H1 (cell line): ENCODE data around the gene AP2A1. TPM values are rescaled to one million over a fixed set of nuclear protein-coding genes. Genes with fewer than 3 reads are reported as not detected.

Experiments used
- CTCF ChIA-PET: fragments of 300-600 bp; sonication (Branson Sonifier 250); formaldehyde crosslinking; loops from one replicate; lab custom pipeline; 2021; ENCODE audit not compliant: partially characterized antibody; lab: Charles Lee
- POLR2A ChIA-PET: fragments of 300-600 bp; sonication (Branson Sonifier 250); formaldehyde crosslinking; loops from one replicate; lab custom pipeline; 2021; ENCODE audit warnings: inconsistent platforms; ENCODE audit not compliant: partially characterized antibody; lab: Charles Lee
- DNase-seq, 2 experiments: peaks; one replicate each; pipeline versions ENCODE4 v3.0.0 to v3.0.0-alpha.2; 2010 to 2022; ENCODE audit warnings: low spot score in 2 of 2, low read depth in 1 of 2, mixed read lengths in 1 of 2
- FAIRE-seq: peaks from 2 replicates; lab custom pipeline; 2011; peaks lifted over from hg19 to GRCh38; lab: Jason Lieb, UNC
- H2AFZ ChIP-seq: 2 replicates; pipeline ENCODE4 v1.8.1; 2012; ENCODE audit warnings: low read length, inconsistent platforms
- H2AK5ac ChIP-seq: 2 replicates; pipeline ENCODE4 v1.6.1; 2013; ENCODE audit warnings: low read depth, low read length
- H2BK120ac ChIP-seq: replicated peaks from 2 replicates; pipeline ENCODE3; 2013; ENCODE audit warnings: low read depth, low read length, inconsistent platforms
- H2BK12ac ChIP-seq: 2 replicates; pipeline ENCODE4 v1.6.1; 2013; ENCODE audit warnings: low read depth, low read length
- H2BK15ac ChIP-seq: 2 replicates; pipeline ENCODE4 v1.6.1; 2013; ENCODE audit warnings: low read length
- H2BK20ac ChIP-seq: 2 replicates; pipeline ENCODE4 v1.6.1; 2013; ENCODE audit warnings: low read length
- H2BK5ac ChIP-seq: 2 replicates; pipeline ENCODE4 v1.6.1; 2013; ENCODE audit warnings: low read depth, low read length
- H3K14ac ChIP-seq: 2 replicates; pipeline ENCODE4 v1.6.1; 2013; ENCODE audit warnings: inconsistent platforms; ENCODE audit not compliant: insufficient read length
- H3K18ac ChIP-seq: 2 replicates; pipeline ENCODE4 v1.6.1; 2013; ENCODE audit warnings: low read length; ENCODE audit errors: extremely low read depth
- H3K23ac ChIP-seq: 2 replicates; pipeline ENCODE4 v1.6.1; 2013; ENCODE audit warnings: inconsistent platforms; ENCODE audit not compliant: insufficient read length
- H3K23me2 ChIP-seq: 2 replicates; pipeline ENCODE4 v1.6.1; 2013; ENCODE audit warnings: low read depth, low read length
- H3K27ac ChIP-seq: 2 replicates; pipeline ENCODE4 v1.6.1; 2011; ENCODE audit warnings: low read depth, low read length, inconsistent platforms
- H3K27me3 ChIP-seq, 4 experiments: replicated peaks in 1 of 4; 1 replicate in 1 of 4; 2 replicates in 3 of 4; pipeline versions ENCODE4 v1.6.1 to v1.8.1; 2011 to 2013; ENCODE audit warnings: low read length in 3 of 4, mild to moderate bottlenecking in 3 of 4, inconsistent platforms in 2 of 4, mixed read lengths in 2 of 4, moderate library complexity in 1 of 4; ENCODE audit not compliant: control insufficient read depth in 3 of 4, insufficient read depth in 3 of 4; ENCODE audit errors: extremely low read depth in 1 of 4
- H3K36me3 ChIP-seq, 4 experiments: 2 replicates each; pipeline versions ENCODE4 v1.6.1 to v1.8.1; 2011 to 2013; ENCODE audit warnings: mild to moderate bottlenecking in 4 of 4, low read length in 3 of 4, moderate library complexity in 2 of 4, control low read depth in 1 of 4, inconsistent platforms in 1 of 4; ENCODE audit not compliant: insufficient read depth in 4 of 4, control insufficient read depth in 2 of 4
- H3K4ac ChIP-seq: replicated peaks from 2 replicates; pipeline ENCODE3; 2013; ENCODE audit warnings: low read length, low read depth, mixed read lengths, inconsistent platforms; ENCODE audit not compliant: insufficient read length
- H3K4me1 ChIP-seq, 4 experiments: replicated peaks in 1 of 4; 1 replicate in 1 of 4; 2 replicates in 3 of 4; pipeline versions ENCODE4 v1.6.1 to v1.8.1; 2011 to 2013; ENCODE audit warnings: low read length in 3 of 4, inconsistent platforms in 2 of 4, mixed read lengths in 1 of 4; ENCODE audit not compliant: insufficient read depth in 4 of 4, control insufficient read depth in 3 of 4
- H3K4me2 ChIP-seq, 2 experiments: 2 replicates each; pipeline versions ENCODE4 v1.6.1 to v1.8.1; 2011 to 2013; ENCODE audit warnings: low read depth in 2 of 2, low read length in 2 of 2, control low read depth in 1 of 2, inconsistent platforms in 1 of 2, mild to moderate bottlenecking in 1 of 2; ENCODE audit not compliant: insufficient read depth in 1 of 2
- H3K4me3 ChIP-seq, 4 experiments: fragments of 200-600, 300-600 bp in 1 of 4; sonication (generic), shearing (Covaris generic), sonication (Bioruptor Twin) in 1 of 4; 2 replicates each; pipeline versions ENCODE4 v1.5.1 to v1.8.1; 2011 to 2016; ENCODE audit warnings: low read length in 4 of 4, low read depth in 3 of 4, control low read depth in 2 of 4, inconsistent platforms in 2 of 4, mild to moderate bottlenecking in 2 of 4, mixed read lengths in 1 of 4, moderate library complexity in 1 of 4; ENCODE audit not compliant: insufficient read depth in 2 of 4; ENCODE audit errors: extremely low read depth in 1 of 4
- H3K56ac ChIP-seq: replicated peaks from 2 replicates; pipeline ENCODE3; 2013; ENCODE audit warnings: low read depth, mild to moderate bottlenecking, mixed read lengths, low read length, inconsistent platforms; ENCODE audit not compliant: insufficient read length
- H3K79me1 ChIP-seq: 2 replicates; pipeline ENCODE4 v1.6.1; 2013; ENCODE audit warnings: low read depth, low read length, control low read depth
- H3K79me2 ChIP-seq, 2 experiments: 2 replicates each; pipeline versions ENCODE4 v1.6.1 to v1.8.1; 2012 to 2013; ENCODE audit warnings: low read length in 2 of 2, mild to moderate bottlenecking in 2 of 2, inconsistent platforms in 1 of 2; ENCODE audit not compliant: insufficient read depth in 2 of 2, control insufficient read depth in 1 of 2
- H3K9ac ChIP-seq, 4 experiments: replicated peaks in 1 of 4; 1 replicate in 1 of 4; 2 replicates in 3 of 4; pipeline versions ENCODE4 v1.6.1 to v1.8.1; 2011 to 2013; ENCODE audit warnings: low read depth in 3 of 4, low read length in 3 of 4, control low read depth in 2 of 4, mild to moderate bottlenecking in 2 of 4, moderate library complexity in 2 of 4, inconsistent platforms in 1 of 4; ENCODE audit errors: extremely low read depth in 1 of 4
- H3K9me3 ChIP-seq, 2 experiments: 2 replicates each; pipeline versions ENCODE4 v1.6.1 to v1.8.1; 2012 to 2013; ENCODE audit warnings: mild to moderate bottlenecking in 2 of 2, moderate library complexity in 2 of 2, control low read depth in 1 of 2, inconsistent platforms in 1 of 2, low read depth in 1 of 2, low read length in 1 of 2, mixed read lengths in 1 of 2; ENCODE audit not compliant: insufficient read depth in 2 of 2
- H4K20me1 ChIP-seq, 2 experiments: replicated peaks in 1 of 2; 2 replicates each; pipeline versions ENCODE3 to v1.8.1; 2011 to 2013; ENCODE audit warnings: inconsistent platforms in 2 of 2, low read length in 2 of 2, mild to moderate bottlenecking in 1 of 2; ENCODE audit not compliant: insufficient read depth in 2 of 2, control insufficient read depth in 1 of 2
- H4K5ac ChIP-seq: 2 replicates; pipeline ENCODE4 v1.6.1; 2013; ENCODE audit warnings: low read length, low read depth, mixed read lengths, inconsistent platforms; ENCODE audit not compliant: insufficient read length
- H4K8ac ChIP-seq: 2 replicates; pipeline ENCODE4 v1.8.0; 2013; ENCODE audit warnings: mild to moderate bottlenecking, moderate library complexity, low read length, inconsistent platforms; ENCODE audit not compliant: insufficient read depth; ENCODE audit errors: extremely low read depth
- H4K91ac ChIP-seq: replicated peaks from 2 replicates; pipeline ENCODE3; 2013; ENCODE audit warnings: low read length, mixed read lengths, inconsistent platforms; ENCODE audit not compliant: insufficient read length
- BCL11A ChIP-seq, 2 experiments: IDR thresholded peaks; one replicate each; pipeline ENCODE4 v1.6.1; 2011; ENCODE audit warnings: low read depth in 2 of 2, low read length in 2 of 2, mild to moderate bottlenecking in 2 of 2
- CREB1 ChIP-seq: IDR thresholded peaks from 2 replicates; pipeline ENCODE4 v1.6.1; 2012; ENCODE audit warnings: inconsistent platforms
- EGR1 ChIP-seq: IDR thresholded peaks from 2 replicates; pipeline ENCODE4 v1.6.1; 2011; ENCODE audit warnings: low read depth, low read length, borderline replicate concordance
- KDM1A ChIP-seq: fragments of 200-600, 300-600 bp; sonication (generic); IDR thresholded peaks from 2 replicates; pipeline ENCODE4 v1.7.1; 2016; ENCODE audit warnings: mild to moderate bottlenecking, low read length, borderline replicate concordance
- POLR2A ChIP-seq, 2 experiments: IDR thresholded peaks; 1 replicate in 1 of 2; 2 replicates in 1 of 2; pipeline ENCODE4 v1.6.1; 2011; ENCODE audit warnings: low read depth in 2 of 2, low read length in 2 of 2, mild to moderate bottlenecking in 2 of 2; ENCODE audit errors: control extremely low read depth in 1 of 2
- POU5F1 ChIP-seq: IDR thresholded peaks from 2 replicates; pipeline ENCODE4 v1.6.1; 2011; ENCODE audit warnings: low read depth, mild to moderate bottlenecking, low read length, moderate library complexity
- RBBP5 ChIP-seq: IDR thresholded peaks from 2 replicates; pipeline ENCODE4 v1.7.1; 2012; ENCODE audit warnings: low read depth, mild to moderate bottlenecking, inconsistent platforms, low read length, moderate library complexity, borderline replicate concordance
- SAP30 ChIP-seq: fragments of 300-600 bp; sonication (generic); IDR thresholded peaks from 2 replicates; pipeline ENCODE4 v1.7.1; 2012; ENCODE audit warnings: low read length, moderate library complexity, mild to moderate bottlenecking, inconsistent platforms; ENCODE audit not compliant: insufficient read depth, insufficient replicate concordance
- TAF7 ChIP-seq: optimal IDR thresholded peaks from 2 replicates; pipeline ENCODE3; 2011; ENCODE audit warnings: low read depth, mild to moderate bottlenecking, inconsistent platforms, low read length, moderate library complexity, borderline replicate concordance
- WGBS, 2 experiments: shearing (Covaris generic) in 1 of 2; methylation state at CpG; one replicate each; pipeline versions ENCODE4 v1.1.6 to v1.1.7; 2013 to 2015; ENCODE audit warnings: low lambda C conversion rate in 2 of 2, mixed read lengths in 2 of 2, inconsistent platforms in 1 of 2, low coverage in 1 of 2, missing lambda C conversion rate in 1 of 2; ENCODE audit not compliant: insufficient replicate concordance in 2 of 2, insufficient coverage in 1 of 2, insufficient read length in 1 of 2; ENCODE audit errors: extremely low coverage in 1 of 2, missing lambda C conversion rate in 1 of 2; 5-methylcytosine and 5-hydroxymethylcytosine counted together
- polyA plus RNA-seq, 7 experiments: library from polyadenylated mRNA; depleted of rRNA in 3 of 7; stranded (reverse) in 5 of 7; unstranded in 2 of 7; fragments of >200 nt in 5 of 7; fragments of 200-250 nt in 2 of 7; gene quantifications; 1 replicate in 5 of 7; 2 replicates in 1 of 7; 4 replicates in 1 of 7; pipeline versions ENCODE4 v1.2.1 to v1.2.3, GENCODE V29; 2011 to 2013; ENCODE audit warnings: missing spikeins in 2 of 7, mixed read lengths in 2 of 7
- total RNA-seq: library from RNA; stranded (reverse); fragmentation: NEBNext Ultra II Directional; extraction: Animal tissue kit (Norgen Biotek cat#: 25700); gene quantifications from 2 replicates; pipeline ENCODE4 v1.2.1, GENCODE V29; 2021
- TF ChIP-seq, protein P1 (sequence below), 3 experiments: IDR thresholded peaks; 1 replicate in 2 of 3; 2 replicates in 1 of 3; pipeline versions ENCODE4 v1.5.1 to v1.6.1; 2011; ENCODE audit warnings: low read length in 3 of 3, mild to moderate bottlenecking in 3 of 3, inconsistent platforms in 2 of 3, low read depth in 1 of 3, moderate library complexity in 1 of 3; ENCODE audit not compliant: insufficient read depth in 1 of 3; ENCODE audit errors: control extremely low read depth in 1 of 3
- TF ChIP-seq, protein P2 (sequence below): IDR thresholded peaks from 2 replicates; pipeline ENCODE4 v1.6.1; 2011; ENCODE audit warnings: low read depth, mild to moderate bottlenecking, low read length; ENCODE audit not compliant: insufficient read depth

AP2A1 gene
- total and polyA plus RNA-seq, 2 of the 8 experiments (the other 6 are each of a cell fraction or from before 2014, with no cell fraction given): 105 to 106 TPM

DNA sequence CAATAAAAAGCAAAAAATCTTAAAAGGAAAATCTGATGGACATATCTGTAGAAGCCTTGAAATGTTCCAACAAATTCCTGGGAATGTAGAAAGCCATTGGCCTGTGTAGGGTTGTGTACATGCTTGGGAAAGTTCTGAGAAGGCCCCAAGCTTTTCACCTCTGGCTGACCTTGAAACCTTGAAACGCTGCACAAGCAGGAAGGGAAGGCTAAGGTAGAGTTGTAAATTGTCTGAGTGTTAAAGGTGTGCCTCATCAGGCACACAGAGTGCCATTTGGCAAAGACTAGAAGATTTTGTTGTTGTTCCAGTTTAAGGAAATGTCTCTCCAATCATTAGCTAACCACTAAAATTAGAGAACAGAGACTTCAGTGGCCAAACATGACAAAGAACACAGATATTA is 14.1 kb upstream of the AP2A1 start:
- no peak for FAIRE-seq

More for the DNA sequence above, 14.1 kb upstream of the AP2A1 start:
- Histone ChIP-seq H3K79me1 (no peaks in the 10 kb centered on the region), H3K4ac (no peak overlapping the region), H3K14ac (no peak overlapping the region), H3K4me2 (no peak overlapping the region), H4K91ac (no peak overlapping the region), H3K18ac (no peak overlapping the region), H3K9me3 (peaks cover 0 to 7% of the 10 kb centered on the region in 2 experiments; a peak in 2 of 4 replicates), H2AFZ (no peak overlapping the region), H3K36me3 (no peaks in the 10 kb centered on the region), H4K20me1 (no peaks in the 10 kb centered on the region), H3K23me2 (no peaks in the 10 kb centered on the region), H2BK15ac (no peak overlapping the region), H3K79me2 (no peaks in the 10 kb centered on the region), H4K8ac (no peak overlapping the region), H3K56ac (no peak overlapping the region), H3K4me3 (no peak overlapping the region), H2BK120ac (no peak overlapping the region), H3K27ac (no peak overlapping the region), H4K5ac (no peak overlapping the region), H2BK20ac (no peak overlapping the region; the same call in 1 of the 2 replicates), H2BK5ac (no peak overlapping the region), H3K27me3 (no peaks in the 10 kb centered on the region), H2BK12ac (no peak overlapping the region), H3K9ac (no peak overlapping the region), H3K23ac (no peak overlapping the region), H2AK5ac (no peak overlapping the region), H3K4me1 (no peaks in the 10 kb centered on the region)
- POLR2A ChIA-PET: interaction anchor here (1.3 kb wide), 2 partner anchors 67 to 177 kb away, joined by 3 to 4 read pairs; partner anchors contain the start of genes ATF5 and NUP62
- CTCF ChIA-PET: interaction anchor here (0.8 kb wide), 1 partner anchor 57 kb away, joined by 3 read pairs; no protein-coding TSS in a partner anchor
- DNase-seq: no peak
- 78% methylated on average over 1 of the region's 1 CpG; no CpG with 5 or more reads in 1 of the 2 experiments for WGBS, 2 experiments
- TF ChIP-seq, protein P1, sequence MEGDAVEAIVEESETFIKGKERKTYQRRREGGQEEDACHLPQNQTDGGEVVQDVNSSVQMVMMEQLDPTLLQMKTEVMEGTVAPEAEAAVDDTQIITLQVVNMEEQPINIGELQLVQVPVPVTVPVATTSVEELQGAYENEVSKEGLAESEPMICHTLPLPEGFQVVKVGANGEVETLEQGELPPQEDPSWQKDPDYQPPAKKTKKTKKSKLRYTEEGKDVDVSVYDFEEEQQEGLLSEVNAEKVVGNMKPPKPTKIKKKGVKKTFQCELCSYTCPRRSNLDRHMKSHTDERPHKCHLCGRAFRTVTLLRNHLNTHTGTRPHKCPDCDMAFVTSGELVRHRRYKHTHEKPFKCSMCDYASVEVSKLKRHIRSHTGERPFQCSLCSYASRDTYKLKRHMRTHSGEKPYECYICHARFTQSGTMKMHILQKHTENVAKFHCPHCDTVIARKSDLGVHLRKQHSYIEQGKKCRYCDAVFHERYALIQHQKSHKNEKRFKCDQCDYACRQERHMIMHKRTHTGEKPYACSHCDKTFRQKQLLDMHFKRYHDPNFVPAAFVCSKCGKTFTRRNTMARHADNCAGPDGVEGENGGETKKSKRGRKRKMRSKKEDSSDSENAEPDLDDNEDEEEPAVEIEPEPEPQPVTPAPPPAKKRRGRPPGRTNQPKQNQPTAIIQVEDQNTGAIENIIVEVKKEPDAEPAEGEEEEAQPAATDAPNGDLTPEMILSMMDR (IDR thresholded peaks at IDR 0.05; ENCODE audit: control extremely low read depth in 1 of 3, insufficient read depth in 1 of 3, low read depth in 1 of 3, low read length in 3 of 3): no peak
- TF ChIP-seq POLR2A (IDR thresholded peaks at IDR 0.05; ENCODE audit: control extremely low read depth in 1 of 2, low read depth in 2 of 2, low read length in 2 of 2): no peak
- no peak for TF ChIP-seq BCL11A (IDR thresholded peaks at IDR 0.05; ENCODE audit: low read depth in 2 of 2, low read length in 2 of 2)
- TF ChIP-seq EGR1: no peak
- TF ChIP-seq KDM1A: no peak
- TF ChIP-seq RBBP5: no peak
- TF ChIP-seq, protein P2, sequence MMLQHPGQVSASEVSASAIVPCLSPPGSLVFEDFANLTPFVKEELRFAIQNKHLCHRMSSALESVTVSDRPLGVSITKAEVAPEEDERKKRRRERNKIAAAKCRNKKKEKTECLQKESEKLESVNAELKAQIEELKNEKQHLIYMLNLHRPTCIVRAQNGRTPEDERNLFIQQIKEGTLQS: no peak
- TF ChIP-seq POU5F1: no peak
- TF ChIP-seq TAF7: no peak
- no peak for TF ChIP-seq CREB1
- TF ChIP-seq SAP30: no peak
